Uterus (tissue), 2 donors: ENCODE measurements around the gene FAM168B.

ENCODE experiments used
- POLR2A ChIP-seq, 2 donors: fragments of 450-650 bp; IDR thresholded peaks; one replicate each; pipeline ENCODE4 v1.6.1; 2016; ENCODE audit warnings: antibody characterized with exemption in 2 of 2, mild to moderate bottlenecking in 1 of 2, moderate library complexity in 1 of 2
- TF ChIP-seq, protein P1 (sequence below), 4 experiments: fragments of 200-600 bp in 2 of 4; fragments of 450-650 bp in 2 of 4; sonication (generic) in 2 of 4; IDR thresholded peaks; one replicate each; pipeline ENCODE4 v1.5.1; 2016 to 2019; ENCODE audit warnings: antibody characterized with exemption in 4 of 4, mild to moderate bottlenecking in 2 of 4, moderate library complexity in 1 of 4

DNA sequence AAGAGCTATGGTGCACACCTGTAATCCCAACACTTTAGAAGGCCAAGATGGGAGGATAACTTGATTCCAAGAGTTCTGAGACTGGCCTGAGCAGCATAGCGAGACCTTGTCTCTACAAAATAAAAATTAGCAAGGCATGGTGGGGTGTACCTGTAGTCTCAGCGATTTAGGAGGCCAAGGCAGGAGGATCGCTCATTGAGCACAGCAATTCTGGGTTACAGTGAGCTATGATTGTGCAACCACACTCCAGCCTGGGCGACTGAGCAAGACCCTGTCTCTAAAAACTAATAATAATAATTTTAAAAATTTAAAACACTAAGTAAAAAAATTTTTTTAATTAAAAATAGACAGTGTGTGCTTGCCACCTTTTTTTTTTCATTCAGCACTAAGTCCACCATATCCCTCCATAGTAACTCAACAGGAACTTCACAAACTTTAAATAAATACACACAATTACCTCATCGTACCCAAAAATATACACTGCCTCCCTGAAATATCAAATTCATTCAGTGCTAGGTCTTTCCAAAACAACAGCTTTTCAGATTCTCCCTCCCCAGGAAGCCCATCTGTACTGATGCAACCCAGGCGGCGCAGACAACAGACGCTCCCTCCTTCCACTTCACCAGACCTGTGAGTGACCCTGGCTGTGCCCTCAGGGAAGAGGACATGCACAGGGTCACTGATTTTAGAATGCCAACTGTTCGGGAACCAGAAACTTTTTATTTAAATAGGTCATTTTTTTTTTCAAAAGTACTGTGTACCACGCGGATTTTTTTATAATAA is 29.6 kb downstream of the FAM168B start:
- no peak for TF ChIP-seq POLR2A (IDR thresholded peaks at IDR 0.05)
- TF ChIP-seq, protein P1, sequence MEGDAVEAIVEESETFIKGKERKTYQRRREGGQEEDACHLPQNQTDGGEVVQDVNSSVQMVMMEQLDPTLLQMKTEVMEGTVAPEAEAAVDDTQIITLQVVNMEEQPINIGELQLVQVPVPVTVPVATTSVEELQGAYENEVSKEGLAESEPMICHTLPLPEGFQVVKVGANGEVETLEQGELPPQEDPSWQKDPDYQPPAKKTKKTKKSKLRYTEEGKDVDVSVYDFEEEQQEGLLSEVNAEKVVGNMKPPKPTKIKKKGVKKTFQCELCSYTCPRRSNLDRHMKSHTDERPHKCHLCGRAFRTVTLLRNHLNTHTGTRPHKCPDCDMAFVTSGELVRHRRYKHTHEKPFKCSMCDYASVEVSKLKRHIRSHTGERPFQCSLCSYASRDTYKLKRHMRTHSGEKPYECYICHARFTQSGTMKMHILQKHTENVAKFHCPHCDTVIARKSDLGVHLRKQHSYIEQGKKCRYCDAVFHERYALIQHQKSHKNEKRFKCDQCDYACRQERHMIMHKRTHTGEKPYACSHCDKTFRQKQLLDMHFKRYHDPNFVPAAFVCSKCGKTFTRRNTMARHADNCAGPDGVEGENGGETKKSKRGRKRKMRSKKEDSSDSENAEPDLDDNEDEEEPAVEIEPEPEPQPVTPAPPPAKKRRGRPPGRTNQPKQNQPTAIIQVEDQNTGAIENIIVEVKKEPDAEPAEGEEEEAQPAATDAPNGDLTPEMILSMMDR (IDR thresholded peaks at IDR 0.05): no peak
